BE2C (cell line): ENCODE results near the gene PHF21A.
A peak's percentile ranks its signal among the peaks of the same experiment; 100 is the strongest.

Experiments used
- DNase-seq: peaks from one replicate; pipeline ENCODE4 v3.0.0-alpha.2; 2020
- H3K27me3 ChIP-seq: fragments of 250-450 bp; sonication (Bioruptor Pico); 2 replicates; pipeline ENCODE4 v1.5.1; 2020; ENCODE audit warnings: mild to moderate bottlenecking
- H3K36me3 ChIP-seq: fragments of 250-450 bp; sonication (Bioruptor Pico); 2 replicates; pipeline ENCODE4 v1.5.1; 2020; ENCODE audit warnings: mild to moderate bottlenecking
- H3K4me1 ChIP-seq: fragments of 250-450 bp; sonication (Bioruptor Pico); 2 replicates; pipeline ENCODE4 v1.5.1; 2020
- H3K4me3 ChIP-seq: 2 replicates; pipeline ENCODE4 v1.5.1; 2011; ENCODE audit warnings: low read depth, low read length
- H3K9me3 ChIP-seq: fragments of 250-450 bp; sonication (Bioruptor Pico); 2 replicates; pipeline ENCODE4 v1.5.1; 2020
- TF ChIP-seq, protein P1 (sequence below): IDR thresholded peaks from 2 replicates; pipeline ENCODE4 v1.5.1; 2012; ENCODE audit warnings: mild to moderate bottlenecking, low read depth, low read length

PHF21A gene

DNA sequence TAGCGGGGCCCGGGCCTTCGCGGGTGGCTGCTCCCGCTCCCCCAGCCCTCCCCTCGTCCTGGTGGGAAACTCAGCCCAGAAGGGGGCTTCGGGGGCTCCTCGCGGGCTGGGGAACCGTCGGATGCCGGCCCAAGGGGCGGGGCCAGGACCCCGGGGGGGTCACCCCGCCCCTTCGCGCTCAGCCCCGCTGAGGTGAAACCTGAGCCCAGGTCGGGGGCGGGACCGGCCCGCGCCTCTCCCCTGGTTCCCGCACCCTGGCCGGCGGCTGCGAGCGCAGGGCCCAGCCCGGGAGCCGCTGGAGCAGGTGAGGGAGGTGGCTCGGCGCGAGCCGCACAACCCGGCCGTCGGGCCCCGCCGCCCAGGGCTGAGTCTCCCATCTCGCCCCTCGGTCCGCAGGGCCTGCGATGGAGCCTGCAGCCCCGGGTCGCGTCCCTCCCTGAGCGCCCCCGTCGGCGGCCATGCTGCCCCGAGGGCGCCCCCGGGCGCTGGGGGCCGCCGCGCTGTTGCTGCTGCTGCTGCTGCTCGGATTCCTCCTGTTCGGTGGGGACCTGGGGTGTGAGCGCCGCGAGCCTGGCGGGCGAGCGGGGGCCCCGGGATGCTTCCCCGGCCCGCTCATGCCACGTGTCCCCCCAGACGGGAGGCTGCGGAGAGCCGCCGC, 198.7 kb downstream of the PHF21A start, which contains the start of gene LARGE2:
Gene LARGE2, plus strand, starts transcription at position 232 of the 658 bp plus-strand sequence. Its CDS starts 227 bp downstream, at position 459.
- H3K36me3 ChIP-seq = no peaks in the 10 kb centered on the region
- no peaks in the 10 kb centered on the region for H3K4me1 ChIP-seq
- no peaks in the 10 kb centered on the region for H3K27me3 ChIP-seq
- TF ChIP-seq, protein P1, sequence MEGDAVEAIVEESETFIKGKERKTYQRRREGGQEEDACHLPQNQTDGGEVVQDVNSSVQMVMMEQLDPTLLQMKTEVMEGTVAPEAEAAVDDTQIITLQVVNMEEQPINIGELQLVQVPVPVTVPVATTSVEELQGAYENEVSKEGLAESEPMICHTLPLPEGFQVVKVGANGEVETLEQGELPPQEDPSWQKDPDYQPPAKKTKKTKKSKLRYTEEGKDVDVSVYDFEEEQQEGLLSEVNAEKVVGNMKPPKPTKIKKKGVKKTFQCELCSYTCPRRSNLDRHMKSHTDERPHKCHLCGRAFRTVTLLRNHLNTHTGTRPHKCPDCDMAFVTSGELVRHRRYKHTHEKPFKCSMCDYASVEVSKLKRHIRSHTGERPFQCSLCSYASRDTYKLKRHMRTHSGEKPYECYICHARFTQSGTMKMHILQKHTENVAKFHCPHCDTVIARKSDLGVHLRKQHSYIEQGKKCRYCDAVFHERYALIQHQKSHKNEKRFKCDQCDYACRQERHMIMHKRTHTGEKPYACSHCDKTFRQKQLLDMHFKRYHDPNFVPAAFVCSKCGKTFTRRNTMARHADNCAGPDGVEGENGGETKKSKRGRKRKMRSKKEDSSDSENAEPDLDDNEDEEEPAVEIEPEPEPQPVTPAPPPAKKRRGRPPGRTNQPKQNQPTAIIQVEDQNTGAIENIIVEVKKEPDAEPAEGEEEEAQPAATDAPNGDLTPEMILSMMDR = no peak
- no peak for DNase-seq
- H3K4me3 ChIP-seq = peak within 1 kb of the TSS; percentile 29
- H3K9me3 ChIP-seq = no peaks in the 10 kb centered on the region

GRCh38 chr11:45921561-45922424, 199.5 kb downstream of the PHF21A start:
- H3K4me3 ChIP-seq = peak overlapping the region; percentile 29
- H3K4me1 ChIP-seq = no peaks in the 10 kb centered on the region
- DNase-seq = no peak

DNA sequence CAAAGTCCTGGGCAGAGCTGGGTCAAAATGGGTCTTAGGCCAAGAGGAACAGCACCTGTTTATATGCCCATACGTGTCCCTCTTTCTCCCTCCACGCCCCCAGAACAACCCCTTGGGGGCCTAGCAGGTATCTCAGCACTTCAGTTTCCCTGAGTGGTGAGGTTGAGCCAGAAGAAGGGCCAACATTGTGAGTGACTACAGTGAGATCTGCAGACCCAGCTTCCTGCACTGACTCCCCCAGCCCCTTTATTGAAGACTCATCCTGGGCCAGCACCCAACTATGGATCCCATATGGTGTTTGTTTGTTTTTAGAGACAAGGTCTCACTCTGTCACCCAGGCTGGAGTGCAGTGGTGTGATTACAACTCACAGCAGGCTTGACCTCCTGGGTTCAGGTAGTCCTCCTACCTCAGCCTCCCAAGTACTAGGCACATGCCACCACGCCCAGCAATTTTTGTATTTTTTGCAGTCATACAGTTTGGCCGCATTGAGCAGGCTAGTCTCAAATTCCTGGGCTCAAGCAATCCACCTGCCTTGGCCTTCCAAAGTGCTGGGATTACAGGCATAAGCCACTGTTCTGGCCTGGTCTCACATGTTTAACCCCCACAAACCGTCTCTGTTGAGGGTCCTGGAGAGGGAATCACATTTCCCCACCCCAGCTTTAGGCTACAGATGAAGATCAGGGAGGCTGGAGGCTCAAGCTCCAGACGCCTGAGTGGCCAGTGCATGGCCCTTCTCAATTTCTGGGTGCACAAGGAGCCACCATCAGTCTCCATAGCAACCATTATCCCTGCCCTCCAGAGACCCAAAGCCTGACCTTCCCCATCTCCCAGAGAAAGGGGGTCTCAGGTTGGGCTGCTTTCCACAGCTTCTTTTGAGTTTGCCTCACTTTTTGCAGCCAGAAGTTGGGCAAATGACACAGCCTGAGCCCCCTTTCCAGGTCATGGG, 200.4 kb downstream of the PHF21A start:
- no peaks in the 10 kb centered on the region for H3K4me1 ChIP-seq
- H3K4me3 ChIP-seq = no peak overlapping the region
- H3K27me3 ChIP-seq = no peaks in the 10 kb centered on the region
- no peaks in the 10 kb centered on the region for H3K9me3 ChIP-seq
- TF ChIP-seq, protein P1 = no peak
- no peak for DNase-seq
- no peaks in the 10 kb centered on the region for H3K36me3 ChIP-seq

More at GRCh38 chr11:45921561-45922424, 199.5 kb downstream of the PHF21A start:
- Histone ChIP-seq H3K9me3 (no peaks in the 10 kb centered on the region), H3K36me3 (no peaks in the 10 kb centered on the region), H3K27me3 (no peaks in the 10 kb centered on the region)
- TF ChIP-seq, protein P1 = no peak

- no peaks in the 10 kb centered on the region for H3K27me3 ChIP-seq
- TF ChIP-seq, protein P1 = no peak
- DNase-seq = no peak
- H3K36me3 ChIP-seq = no peaks in the 10 kb centered on the region
- H3K4me1 ChIP-seq = no peaks in the 10 kb centered on the region
- no peak overlapping the region for H3K4me3 ChIP-seq
- no peaks in the 10 kb centered on the region for H3K9me3 ChIP-seq
These were observed 201.3 kb downstream of the PHF21A start for GRCh38 chr11:45919806-45920530.

DNA sequence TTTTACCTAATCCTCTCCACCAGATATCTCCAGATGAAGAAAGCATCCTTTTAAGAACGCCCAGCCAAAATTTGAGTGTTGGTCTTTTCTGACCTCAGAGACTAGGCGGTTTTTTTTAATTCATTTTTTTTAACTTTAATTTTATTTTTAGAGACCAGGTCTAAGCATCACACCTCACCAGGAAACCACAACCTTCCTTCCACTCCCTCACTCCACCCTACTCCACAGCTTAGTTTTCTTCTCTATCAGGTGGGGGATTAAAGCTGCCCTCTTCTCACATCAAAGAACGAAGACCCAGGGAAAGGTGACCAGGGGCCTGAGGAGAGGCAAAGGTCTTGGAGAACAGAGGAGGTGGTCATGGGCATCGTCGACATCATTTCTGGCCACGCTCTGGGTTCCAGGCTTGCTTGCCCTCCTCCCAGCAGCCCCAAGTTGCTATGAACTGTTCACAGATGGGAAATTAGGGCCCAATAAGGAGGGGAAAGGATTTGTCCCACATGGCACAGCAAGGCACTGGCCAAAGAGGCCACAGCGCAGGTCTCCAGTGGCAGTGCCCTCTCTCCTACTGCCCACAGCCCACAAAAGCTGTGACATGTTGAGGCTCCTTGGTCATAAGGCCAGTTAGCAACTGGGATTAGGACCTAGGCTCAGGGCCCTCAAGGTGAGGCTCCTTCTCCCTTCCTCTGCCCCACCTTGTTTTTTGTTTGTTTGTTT, 202.1 kb downstream of the PHF21A start:
- Histone ChIP-seq H3K4me1 (no peaks in the 10 kb centered on the region), H3K4me3 (no peak overlapping the region), H3K36me3 (no peaks in the 10 kb centered on the region), H3K27me3 (no peaks in the 10 kb centered on the region), H3K9me3 (no peaks in the 10 kb centered on the region)
- TF ChIP-seq, protein P1 = no peak
- DNase-seq = no peak
